LNCAP (cell line): Measurements from ENCODE around the gene FGF11.

ENCODE experiments used
- CTCF ChIP-seq: fragments of 450-650 bp; IDR thresholded peaks from 2 replicates; pipeline ENCODE4 v1.5.1; 2017; ENCODE audit warnings: mild to moderate bottlenecking

The FGF11 gene

GRCh38 chr17:7427549-7427948 is 11.8 kb upstream of the FGF11 start:
- no peak for TF ChIP-seq CTCF

GRCh38 chr17:7428557-7428956 is 10.8 kb upstream of the FGF11 start, which contains the start of gene SPEM3:
Gene SPEM3, plus strand, starts transcription at chr17:7428857. Its CDS starts 46 bp downstream, at chr17:7428903.
- no peak for TF ChIP-seq CTCF

GRCh38 chr17:7429722-7430121 is 9.6 kb upstream of the FGF11 start:
- no peak for TF ChIP-seq CTCF

GRCh38 chr17:7431231-7431630 is 8.1 kb upstream of the FGF11 start:
- no peak for TF ChIP-seq CTCF

- no peak for TF ChIP-seq CTCF
Measured at GRCh38 chr17:7432296-7432695, 7.0 kb upstream of the FGF11 start.

- TF ChIP-seq CTCF, result no peak
Measured at GRCh38 chr17:7435676-7436555, 3.4 kb upstream of the FGF11 start.

- peak; percentile 77 for TF ChIP-seq CTCF
Measured at GRCh38 chr17:7436556-7437368, 2.5 kb upstream of the FGF11 start.
